H1 (cell line): ENCODE measurements around the gene SIRT3.

ENCODE experiments used
- CHD2 ChIP-seq: IDR thresholded peaks from 2 replicates; pipeline ENCODE4 v1.6.1; 2012; ENCODE audit warnings: low read length, improper control_type of control experiment
- MAFK ChIP-seq: IDR thresholded peaks from 2 replicates; pipeline ENCODE4 v1.6.1; 2012; ENCODE audit warnings: low read depth, mild to moderate bottlenecking, improper control_type of control experiment, low read length
- POLR2AphosphoS5 ChIP-seq: IDR thresholded peaks from 2 replicates; pipeline ENCODE4 v1.6.1; 2011; ENCODE audit warnings: low read depth, low read length
- RAD21 ChIP-seq, 2 experiments: IDR thresholded peaks in 1 of 2; conservative IDR thresholded peaks in 1 of 2; 2 replicates each; pipeline ENCODE4 v1.6.1; 2011; ENCODE audit warnings: low read depth in 2 of 2, low read length in 2 of 2, improper control_type of control experiment in 1 of 2, inconsistent platforms in 1 of 2, mild to moderate bottlenecking in 1 of 2, moderate library complexity in 1 of 2
- YY1 ChIP-seq: IDR thresholded peaks from 2 replicates; pipeline ENCODE4 v1.6.1; 2011; ENCODE audit warnings: low read depth, mild to moderate bottlenecking, low read length
- TF ChIP-seq, protein P1 (sequence below): IDR thresholded peaks from 2 replicates; pipeline ENCODE4 v1.6.1; 2011; ENCODE audit warnings: low read depth, mild to moderate bottlenecking, low read length; ENCODE audit not compliant: insufficient read depth
- TF ChIP-seq, protein P2 (sequence below): IDR thresholded peaks from 2 replicates; pipeline ENCODE4 v1.6.1; 2012; ENCODE audit warnings: inconsistent platforms

DNA sequence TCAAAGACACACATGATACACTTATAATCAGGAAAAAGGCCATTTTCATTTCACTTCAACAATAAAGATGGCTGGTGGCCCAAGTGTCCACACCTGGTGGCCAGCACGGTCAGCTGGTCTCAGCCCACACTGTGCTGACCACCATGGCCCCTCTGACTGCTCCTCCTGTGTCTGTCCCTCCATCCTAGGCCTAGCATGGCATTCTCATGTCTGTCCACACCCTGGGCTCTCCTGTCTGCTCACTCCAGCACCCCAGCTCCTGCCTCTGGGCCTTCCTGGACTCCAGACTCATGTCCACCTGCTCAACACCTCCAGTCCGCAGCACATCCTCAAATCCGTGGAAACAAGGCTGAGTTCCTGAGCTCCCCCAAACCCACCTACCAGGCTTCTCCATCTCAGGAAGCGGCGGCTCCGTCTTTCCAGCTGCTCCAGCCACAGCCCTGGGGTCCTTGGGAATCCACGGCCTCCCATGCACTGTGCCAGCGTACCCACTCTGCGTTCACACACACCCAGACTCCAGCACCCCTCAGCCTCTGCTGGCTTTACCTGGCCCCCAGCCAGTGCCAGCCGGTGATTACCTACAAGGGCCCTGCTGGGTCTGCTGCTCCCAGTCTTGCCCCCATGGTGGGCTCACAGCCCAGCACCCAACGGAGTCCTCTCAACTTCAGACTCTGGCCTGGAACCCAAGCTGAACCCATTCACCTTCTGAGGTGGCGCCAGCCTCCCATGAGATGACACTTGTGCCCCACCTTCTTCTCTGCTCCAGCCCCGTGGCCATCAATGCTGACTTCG lies 13.9 kb downstream of the SIRT3 start:
- TF ChIP-seq, protein P1, sequence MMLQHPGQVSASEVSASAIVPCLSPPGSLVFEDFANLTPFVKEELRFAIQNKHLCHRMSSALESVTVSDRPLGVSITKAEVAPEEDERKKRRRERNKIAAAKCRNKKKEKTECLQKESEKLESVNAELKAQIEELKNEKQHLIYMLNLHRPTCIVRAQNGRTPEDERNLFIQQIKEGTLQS = no peak
- TF ChIP-seq CHD2 = no peak
- TF ChIP-seq, protein P2, sequence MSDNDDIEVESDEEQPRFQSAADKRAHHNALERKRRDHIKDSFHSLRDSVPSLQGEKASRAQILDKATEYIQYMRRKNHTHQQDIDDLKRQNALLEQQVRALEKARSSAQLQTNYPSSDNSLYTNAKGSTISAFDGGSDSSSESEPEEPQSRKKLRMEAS = no peak
- TF ChIP-seq MAFK = no peak
- no peak for TF ChIP-seq YY1
- TF ChIP-seq POLR2AphosphoS5 = no peak
- no peak for TF ChIP-seq RAD21 (IDR thresholded peaks at IDR 0.05 in 1 of 2, conservative IDR thresholded peaks at IDR 0.05 in 1 of 2; ENCODE audit: low read depth in 2 of 2, low read length in 2 of 2)
